ENCODE results near the gene CLDN3.
"Not testable (repeated sequence)": the region's sequence is repeated elsewhere in the genome, so short reads cannot be mapped to it uniquely, and the experiment has no call there.

CLDN3 gene

GRCh38 chr7:73802459-73802858 lies 32.4 kb upstream of the CLDN3 start:
- TF ChIP-seq SUZ12 (IDR thresholded peaks at IDR 0.05; ENCODE audit: extremely low read depth, insufficient read depth, insufficient read length) (no peak), ZNF274 (IDR thresholded peaks at IDR 0.05; ENCODE audit: low read depth, low read length) (no peak)
- H3K9ac ChIP-seq (ENCODE audit: insufficient read length, low read depth): no peak overlapping the region
- no peak overlapping the region for H3K4me3 ChIP-seq (ENCODE audit: insufficient read length, low read depth)
- peaks cover 6% of the 10 kb centered on the region; the same call in 1 of the 2 replicates for H3K9me3 ChIP-seq (ENCODE audit: insufficient read depth, low read length)
- H3K36me3 ChIP-seq (ENCODE audit: insufficient read depth, insufficient read length, low read length): no peaks in the 10 kb centered on the region
- DNase-seq (ENCODE audit: low read depth, low spot score): no peak
- no peaks in the 10 kb centered on the region for H3K27me3 ChIP-seq (ENCODE audit: insufficient read depth, insufficient read length)
- H3K4me1 ChIP-seq (ENCODE audit: insufficient read depth, insufficient read length): no peaks in the 10 kb centered on the region

- TF ChIP-seq SUZ12 (IDR thresholded peaks at IDR 0.05; ENCODE audit: extremely low read depth, insufficient read depth, insufficient read length): no peak
- H3K36me3 ChIP-seq (ENCODE audit: insufficient read depth, insufficient read length, low read length): no peaks in the 10 kb centered on the region
Measured at GRCh38 chr7:73801577-73801976, 31.5 kb upstream of the CLDN3 start.

GRCh38 chr7:73799282-73800141 lies 29.4 kb upstream of the CLDN3 start:
- no peak for TF ChIP-seq YY1 (IDR thresholded peaks at IDR 0.05; ENCODE audit: insufficient read depth, insufficient read length)
- no peak for TF ChIP-seq ZNF274 (IDR thresholded peaks at IDR 0.05; ENCODE audit: low read depth, low read length)
- no peak for TF ChIP-seq SUZ12 (IDR thresholded peaks at IDR 0.05; ENCODE audit: extremely low read depth, insufficient read depth, insufficient read length)
- Histone ChIP-seq H3K27me3 (ENCODE audit: insufficient read depth, insufficient read length) (no peaks in the 10 kb centered on the region), H3K9me3 (ENCODE audit: insufficient read depth, low read length) (peaks cover 6% of the 10 kb centered on the region; the same call in 1 of the 2 replicates), H3K9ac (ENCODE audit: insufficient read length, low read depth) (no peak overlapping the region), H3K4me1 (ENCODE audit: insufficient read depth, insufficient read length) (no peaks in the 10 kb centered on the region), H3K4me3 (ENCODE audit: insufficient read length, low read depth) (no peak overlapping the region), H3K36me3 (ENCODE audit: insufficient read depth, insufficient read length, low read length) (no peaks in the 10 kb centered on the region)
- DNase-seq (ENCODE audit: low read depth, low spot score): no peak

More at GRCh38 chr7:73801577-73801976, 31.5 kb upstream of the CLDN3 start:
- no peak overlapping the region for H3K4me3 ChIP-seq (ENCODE audit: insufficient read length, low read depth)
- no peaks in the 10 kb centered on the region for H3K27me3 ChIP-seq (ENCODE audit: insufficient read depth, insufficient read length)
- no peak overlapping the region for H3K9ac ChIP-seq (ENCODE audit: insufficient read length, low read depth)
- H3K4me1 ChIP-seq (ENCODE audit: insufficient read depth, insufficient read length): no peaks in the 10 kb centered on the region
- H3K9me3 ChIP-seq (ENCODE audit: insufficient read depth, low read length): peaks cover 6% of the 10 kb centered on the region; the same call in 1 of the 2 replicates
- DNase-seq (ENCODE audit: low read depth, low spot score): no peak

GRCh38 chr7:73797176-73797575 lies 27.1 kb upstream of the CLDN3 start:
- not testable (repeated sequence) for H3K36me3 ChIP-seq (ENCODE audit: insufficient read depth, insufficient read length, low read length); H3K4me3 ChIP-seq (ENCODE audit: insufficient read length, low read depth); H3K9me3 ChIP-seq (ENCODE audit: insufficient read depth, low read length); H3K9ac ChIP-seq (ENCODE audit: insufficient read length, low read depth); H3K4me1 ChIP-seq (ENCODE audit: insufficient read depth, insufficient read length); H3K27me3 ChIP-seq (ENCODE audit: insufficient read depth, insufficient read length); DNase-seq (ENCODE audit: low read depth, low spot score)

- not testable (repeated sequence) for H3K4me1 ChIP-seq (ENCODE audit: insufficient read depth, insufficient read length); DNase-seq (ENCODE audit: low read depth, low spot score); H3K27me3 ChIP-seq (ENCODE audit: insufficient read depth, insufficient read length); H3K9ac ChIP-seq (ENCODE audit: insufficient read length, low read depth); H3K9me3 ChIP-seq (ENCODE audit: insufficient read depth, low read length); H3K36me3 ChIP-seq (ENCODE audit: insufficient read depth, insufficient read length, low read length); H3K4me3 ChIP-seq (ENCODE audit: insufficient read length, low read depth)
Measured at GRCh38 chr7:73796656-73797055, 26.6 kb upstream of the CLDN3 start.

GRCh38 chr7:73795188-73795587 lies 25.1 kb upstream of the CLDN3 start:
- not testable (repeated sequence) for H3K36me3 ChIP-seq (ENCODE audit: insufficient read depth, insufficient read length, low read length); H3K4me3 ChIP-seq (ENCODE audit: insufficient read length, low read depth); H3K27me3 ChIP-seq (ENCODE audit: insufficient read depth, insufficient read length); H3K9me3 ChIP-seq (ENCODE audit: insufficient read depth, low read length); DNase-seq (ENCODE audit: low read depth, low spot score); H3K4me1 ChIP-seq (ENCODE audit: insufficient read depth, insufficient read length); H3K9ac ChIP-seq (ENCODE audit: insufficient read length, low read depth)

- not testable (repeated sequence) for H3K36me3 ChIP-seq (ENCODE audit: insufficient read depth, insufficient read length, low read length); DNase-seq (ENCODE audit: low read depth, low spot score); H3K4me1 ChIP-seq (ENCODE audit: insufficient read depth, insufficient read length); H3K9ac ChIP-seq (ENCODE audit: insufficient read length, low read depth); H3K4me3 ChIP-seq (ENCODE audit: insufficient read length, low read depth); H3K9me3 ChIP-seq (ENCODE audit: insufficient read depth, low read length); H3K27me3 ChIP-seq (ENCODE audit: insufficient read depth, insufficient read length)
Measured at GRCh38 chr7:73791170-73791690, 21.2 kb upstream of the CLDN3 start.

- Histone ChIP-seq H3K9me3 (ENCODE audit: insufficient read depth, low read length) (no peaks in the 10 kb centered on the region), H3K4me1 (ENCODE audit: insufficient read depth, insufficient read length) (no peaks in the 10 kb centered on the region), H3K9ac (ENCODE audit: insufficient read length, low read depth) (no peak overlapping the region), H3K4me3 (ENCODE audit: insufficient read length, low read depth) (no peak overlapping the region), H3K36me3 (ENCODE audit: insufficient read depth, insufficient read length, low read length) (no peaks in the 10 kb centered on the region), H3K27me3 (ENCODE audit: insufficient read depth, insufficient read length) (no peaks in the 10 kb centered on the region)
- TF ChIP-seq YY1 (IDR thresholded peaks at IDR 0.05; ENCODE audit: insufficient read depth, insufficient read length): no peak
- no peak for TF ChIP-seq ZNF274 (IDR thresholded peaks at IDR 0.05; ENCODE audit: low read depth, low read length)
- TF ChIP-seq SUZ12 (IDR thresholded peaks at IDR 0.05; ENCODE audit: extremely low read depth, insufficient read depth, insufficient read length): no peak
- DNase-seq (ENCODE audit: low read depth, low spot score): no peak
Measured at GRCh38 chr7:73789051-73789450, 19.0 kb upstream of the CLDN3 start.

- H3K9ac ChIP-seq (ENCODE audit: insufficient read length, low read depth): not testable (repeated sequence)
Measured at GRCh38 chr7:73787786-73788048, 17.6 kb upstream of the CLDN3 start.

More at GRCh38 chr7:73787786-73788048, 17.6 kb upstream of the CLDN3 start:
- not testable (repeated sequence) for H3K36me3 ChIP-seq (ENCODE audit: insufficient read depth, insufficient read length, low read length); H3K27me3 ChIP-seq (ENCODE audit: insufficient read depth, insufficient read length); H3K9me3 ChIP-seq (ENCODE audit: insufficient read depth, low read length); H3K4me3 ChIP-seq (ENCODE audit: insufficient read length, low read depth); H3K4me1 ChIP-seq (ENCODE audit: insufficient read depth, insufficient read length); DNase-seq (ENCODE audit: low read depth, low spot score)
